T-helper 1 cell (primary cell): ENCODE results near the gene SCRG1.

Experiments
- DNase-seq, 5 donors: peaks; one replicate each; pipeline ENCODE4 v3.0.0-alpha.2; 2012 to 2020

SCRG1 gene

GRCh38 chr4:173360587-173361221 lies 38.2 kb downstream of the SCRG1 start:
- DNase-seq: no peak

- no peak for DNase-seq
Observed at GRCh38 chr4:173357939-173358338, 41.0 kb downstream of the SCRG1 start.

GRCh38 chr4:173347467-173347866 lies 51.4 kb downstream of the SCRG1 start:
- DNase-seq: no peak

GRCh38 chr4:173346074-173346473 lies 52.8 kb downstream of the SCRG1 start:
- no peak for DNase-seq

- DNase-seq: no peak
Observed at GRCh38 chr4:173345648-173346047, 53.3 kb downstream of the SCRG1 start.

- no peak for DNase-seq
Observed at GRCh38 chr4:173343832-173344397, 55.0 kb downstream of the SCRG1 start.

GRCh38 chr4:173337463-173337862 lies 61.5 kb downstream of the SCRG1 start:
- DNase-seq: no peak

GRCh38 chr4:173334891-173335752 lies 63.8 kb downstream of the SCRG1 start:
- DNase-seq: peak; percentile 9 to 78 (median 12)
